Neural cell (in vitro differentiated cells): ENCODE data around the gene FAM200B.

Source experiments
- CTCF ChIP-seq: fragments of 450-650 bp; IDR thresholded peaks from 2 replicates; pipeline ENCODE4 v1.5.1; 2014; ENCODE audit warnings: antibody characterized with exemption, mild to moderate bottlenecking, moderate library complexity; ENCODE audit not compliant: poor library complexity, severe bottlenecking
- EP300 ChIP-seq: fragments of 450-650 bp; conservative IDR thresholded peaks from 2 replicates; pipeline ENCODE4 v1.6.1; 2014; ENCODE audit warnings: antibody characterized with exemption, mild to moderate bottlenecking, moderate library complexity; ENCODE audit not compliant: poor library complexity, severe bottlenecking
- RAD21 ChIP-seq: fragments of 450-650 bp; conservative IDR thresholded peaks from 2 replicates; pipeline ENCODE4 v1.6.1; 2014; ENCODE audit warnings: antibody characterized with exemption, mild to moderate bottlenecking, moderate library complexity

GRCh38 chr4:15658136-15658770 is 23.4 kb upstream of the FAM200B start:
- TF ChIP-seq EP300 (no peak), RAD21 (no peak), CTCF (no peak)
